Adrenal gland (tissue), 5 donors: ENCODE data around the gene ZSCAN12.

Experiments
- POLR2A ChIP-seq, 2 donors: fragments of 450-650 bp; IDR thresholded peaks; one replicate each; pipeline ENCODE4 v1.6.1; 2017; ENCODE audit warnings: antibody characterized with exemption in 2 of 2, mild to moderate bottlenecking in 2 of 2, moderate library complexity in 1 of 2
- TF ChIP-seq, protein P1 (sequence below), 6 experiments: fragments of 450-650 bp in 4 of 6; fragments of 200-600 bp in 2 of 6; sonication (generic) in 1 of 6; IDR thresholded peaks; 1 replicate in 5 of 6; 2 replicates in 1 of 6; pipeline versions ENCODE4 v1.5.1 to v1.8.0; 2016 to 2021; ENCODE audit warnings: antibody characterized with exemption in 6 of 6, mild to moderate bottlenecking in 2 of 6, moderate library complexity in 1 of 6
- donor health status: DM: no; HTN: no; CAD: no.

DNA sequence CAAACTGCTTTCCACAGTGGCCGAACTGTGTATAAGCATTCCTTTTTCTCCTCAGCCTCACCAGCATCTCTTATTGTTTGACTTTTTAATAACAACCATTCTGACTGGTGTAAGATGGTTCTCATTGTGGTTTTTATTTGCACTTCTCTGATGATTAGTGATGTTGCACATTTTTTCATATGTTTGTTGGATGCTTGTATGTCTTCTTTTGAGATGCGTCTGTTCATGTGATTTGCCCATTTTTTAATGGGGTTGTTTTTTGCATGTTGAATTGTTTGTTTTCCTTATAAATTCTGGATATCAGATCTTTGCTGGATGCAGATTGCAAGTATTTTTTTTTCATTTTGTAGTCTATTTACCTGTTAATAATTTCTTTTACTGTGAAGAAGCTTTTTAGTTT is 11.2 kb upstream of the ZSCAN12 start:
- TF ChIP-seq, protein P1, sequence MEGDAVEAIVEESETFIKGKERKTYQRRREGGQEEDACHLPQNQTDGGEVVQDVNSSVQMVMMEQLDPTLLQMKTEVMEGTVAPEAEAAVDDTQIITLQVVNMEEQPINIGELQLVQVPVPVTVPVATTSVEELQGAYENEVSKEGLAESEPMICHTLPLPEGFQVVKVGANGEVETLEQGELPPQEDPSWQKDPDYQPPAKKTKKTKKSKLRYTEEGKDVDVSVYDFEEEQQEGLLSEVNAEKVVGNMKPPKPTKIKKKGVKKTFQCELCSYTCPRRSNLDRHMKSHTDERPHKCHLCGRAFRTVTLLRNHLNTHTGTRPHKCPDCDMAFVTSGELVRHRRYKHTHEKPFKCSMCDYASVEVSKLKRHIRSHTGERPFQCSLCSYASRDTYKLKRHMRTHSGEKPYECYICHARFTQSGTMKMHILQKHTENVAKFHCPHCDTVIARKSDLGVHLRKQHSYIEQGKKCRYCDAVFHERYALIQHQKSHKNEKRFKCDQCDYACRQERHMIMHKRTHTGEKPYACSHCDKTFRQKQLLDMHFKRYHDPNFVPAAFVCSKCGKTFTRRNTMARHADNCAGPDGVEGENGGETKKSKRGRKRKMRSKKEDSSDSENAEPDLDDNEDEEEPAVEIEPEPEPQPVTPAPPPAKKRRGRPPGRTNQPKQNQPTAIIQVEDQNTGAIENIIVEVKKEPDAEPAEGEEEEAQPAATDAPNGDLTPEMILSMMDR (IDR thresholded peaks at IDR 0.05) = no peak
- TF ChIP-seq POLR2A (IDR thresholded peaks at IDR 0.05) = no peak
